Measurements from ENCODE around the gene PDE4B. TPM values are rescaled to one million over a fixed set of nuclear protein-coding genes. Genes with fewer than 3 reads are reported as not detected.

The PDE4B gene
- total RNA-seq, 1 donor from 2014 or later = 0.57 TPM

GRCh38 chr1:66333466-66334199 is 540.9 kb downstream of the PDE4B start:
- DNase-seq (ENCODE audit: low spot score) = no peak
- H3K27ac Mint-ChIP-seq (ENCODE audit: unreplicated experiment) = no peak overlapping the region
- no peaks in the 10 kb centered on the region for H3K9me3 Mint-ChIP-seq (ENCODE audit: low read depth)
- H3K4me1 Mint-ChIP-seq (ENCODE audit: low read depth) = peaks cover 36% of the 10 kb centered on the region
- H3K27me3 Mint-ChIP-seq (ENCODE audit: low read depth) = no peaks in the 10 kb centered on the region
- no peak overlapping the region for H3K4me3 Mint-ChIP-seq (ENCODE audit: unreplicated experiment)
- no peaks in the 10 kb centered on the region for H3K36me3 Mint-ChIP-seq (ENCODE audit: low read depth)
- no peak for TF ChIP-seq CTCF (IDR thresholded peaks at IDR 0.05)

- peaks cover 36% of the 10 kb centered on the region for H3K4me1 Mint-ChIP-seq (ENCODE audit: low read depth)
- no peaks in the 10 kb centered on the region for H3K9me3 Mint-ChIP-seq (ENCODE audit: low read depth)
- no peak for DNase-seq (ENCODE audit: low spot score)
- no peak for TF ChIP-seq CTCF (IDR thresholded peaks at IDR 0.05)
- H3K4me3 Mint-ChIP-seq (ENCODE audit: unreplicated experiment) = no peak overlapping the region
- no peak overlapping the region for H3K27ac Mint-ChIP-seq (ENCODE audit: unreplicated experiment)
- H3K36me3 Mint-ChIP-seq (ENCODE audit: low read depth) = no peaks in the 10 kb centered on the region
- no peaks in the 10 kb centered on the region for H3K27me3 Mint-ChIP-seq (ENCODE audit: low read depth)
Observed at GRCh38 chr1:66334318-66334717, 541.6 kb downstream of the PDE4B start.

GRCh38 chr1:66335125-66335524 is 542.4 kb downstream of the PDE4B start:
- H3K4me1 Mint-ChIP-seq (ENCODE audit: low read depth) = peaks cover 36% of the 10 kb centered on the region
- DNase-seq (ENCODE audit: low spot score) = no peak
- H3K36me3 Mint-ChIP-seq (ENCODE audit: low read depth) = no peaks in the 10 kb centered on the region
- no peaks in the 10 kb centered on the region for H3K9me3 Mint-ChIP-seq (ENCODE audit: low read depth)
- H3K4me3 Mint-ChIP-seq (ENCODE audit: unreplicated experiment) = no peak overlapping the region
- H3K27me3 Mint-ChIP-seq (ENCODE audit: low read depth) = no peaks in the 10 kb centered on the region
- no peak for TF ChIP-seq CTCF (IDR thresholded peaks at IDR 0.05)
- H3K27ac Mint-ChIP-seq (ENCODE audit: unreplicated experiment) = no peak overlapping the region

GRCh38 chr1:66335859-66336640 is 543.4 kb downstream of the PDE4B start:
- peaks cover 28% of the 10 kb centered on the region for H3K4me1 Mint-ChIP-seq (ENCODE audit: low read depth)
- no peak overlapping the region for H3K4me3 Mint-ChIP-seq (ENCODE audit: unreplicated experiment)
- no peak for TF ChIP-seq CTCF (IDR thresholded peaks at IDR 0.05)
- H3K36me3 Mint-ChIP-seq (ENCODE audit: low read depth) = no peaks in the 10 kb centered on the region
- H3K27me3 Mint-ChIP-seq (ENCODE audit: low read depth) = no peaks in the 10 kb centered on the region
- H3K9me3 Mint-ChIP-seq (ENCODE audit: low read depth) = no peaks in the 10 kb centered on the region
- H3K27ac Mint-ChIP-seq (ENCODE audit: unreplicated experiment) = no peak overlapping the region
- DNase-seq (ENCODE audit: low spot score) = no peak

DNA sequence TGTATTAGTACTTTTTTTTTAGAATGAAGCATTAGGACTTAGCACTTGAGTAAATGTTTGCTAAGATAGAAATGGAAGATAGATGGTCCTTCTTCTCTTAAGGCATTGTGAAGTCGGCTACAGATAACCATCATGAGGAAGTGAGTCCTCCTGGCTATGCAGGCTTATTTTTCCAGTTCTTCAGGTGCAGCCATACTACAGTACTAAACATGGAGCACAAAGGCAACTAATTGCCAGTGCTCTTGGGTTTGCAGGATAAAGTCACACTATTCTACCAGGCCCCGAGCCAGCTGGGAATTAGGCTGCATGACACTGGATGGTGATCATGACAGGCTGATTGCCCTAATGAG is 543.9 kb downstream of the PDE4B start:
- H3K4me1 Mint-ChIP-seq (ENCODE audit: low read depth) = peaks cover 31% of the 10 kb centered on the region
- no peaks in the 10 kb centered on the region for H3K36me3 Mint-ChIP-seq (ENCODE audit: low read depth)
- no peak overlapping the region for H3K4me3 Mint-ChIP-seq (ENCODE audit: unreplicated experiment)
- TF ChIP-seq CTCF (IDR thresholded peaks at IDR 0.05) = no peak
- no peaks in the 10 kb centered on the region for H3K9me3 Mint-ChIP-seq (ENCODE audit: low read depth)
- DNase-seq (ENCODE audit: low spot score) = no peak
- no peak overlapping the region for H3K27ac Mint-ChIP-seq (ENCODE audit: unreplicated experiment)
- no peaks in the 10 kb centered on the region for H3K27me3 Mint-ChIP-seq (ENCODE audit: low read depth)
